ENCODE data around the gene GPHA2. TPM values are rescaled to one million over a fixed set of nuclear protein-coding genes. Genes with fewer than 3 reads are reported as not detected.

GPHA2 gene
- total and polyA plus RNA-seq, 10 of the 15 experiments (the other 5 are each of a cell fraction or from before 2014, with no cell fraction given) = not detected

DNA sequence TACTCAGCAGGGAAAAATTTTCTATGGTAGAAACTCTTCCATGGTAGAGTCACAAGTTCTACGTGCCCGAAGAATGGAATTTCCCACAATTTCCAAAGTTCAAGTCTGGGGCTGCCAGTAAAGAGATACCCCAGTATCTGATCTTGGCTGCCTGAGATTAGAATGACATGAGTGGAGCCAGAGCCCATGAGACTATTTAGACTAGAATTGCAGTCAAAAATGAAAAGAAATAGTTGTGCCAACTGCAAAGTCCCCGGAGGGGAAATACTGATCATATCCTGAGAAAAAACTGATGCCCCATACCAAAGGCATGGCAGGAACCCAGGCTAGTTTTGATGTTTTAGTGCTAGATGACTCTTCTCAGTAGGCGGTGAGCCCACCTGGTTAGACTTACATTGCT is 25.0 kb upstream of the GPHA2 start:
- ChIA-PET CTCF (no interaction called here), RAD21 (ENCODE audit: unreplicated experiment) (no interaction called here), SMC1A (ENCODE audit: uncharacterized antibody, unreplicated experiment) (no interaction called here), POLR2A (no interaction called here)
- in situ Hi-C loops (cut with MboI) = no loop called here
- no peaks in the 10 kb centered on the region for H3K36me3 ChIP-seq (ENCODE audit: control insufficient read depth in 2 of 2, insufficient read depth in 2 of 2, low read length in 1 of 2)
- DNase-seq (ENCODE audit: low read depth, low spot score) = no peak
- no peak overlapping the region for H3K4me3 ChIP-seq
- no peaks in the 10 kb centered on the region for H3K79me2 ChIP-seq (ENCODE audit: control insufficient read depth, insufficient read depth, low read length)
- intact Hi-C loops (cut with micrococcal nuclease; ENCODE audit: unreplicated experiment) = no loop called here
- H2AFZ ChIP-seq (ENCODE audit: control insufficient read depth, low read depth, low read length) = no peak overlapping the region
- no peaks in the 10 kb centered on the region for H3K27me3 ChIP-seq (replicated peaks in 1 of 2; ENCODE audit: control insufficient read depth in 2 of 2, insufficient read depth in 2 of 2, low read length in 1 of 2)
- 42% methylated on average over 4 of the region's 4 CpGs for WGBS (ENCODE audit: insufficient coverage, insufficient replicate concordance, low lambda C conversion rate, missing lambda C conversion rate)
- no peak for ATAC-seq
- no peak overlapping the region for H3K9ac ChIP-seq (ENCODE audit: control insufficient read depth, insufficient read depth, low read length)
- no peaks in the 10 kb centered on the region for H3K9me3 ChIP-seq (replicated peaks; ENCODE audit: control insufficient read depth, insufficient read depth, low read length)
- H4K20me1 ChIP-seq (ENCODE audit: control insufficient read depth, insufficient read depth) = no peaks in the 10 kb centered on the region
- no peak for FAIRE-seq
- BruUV-seq (replicated peaks) = no TSS peak
- H3K27ac ChIP-seq (ENCODE audit: control insufficient read depth, insufficient read depth) = no peak overlapping the region
- TF ChIP-seq EP300 (IDR thresholded peaks at IDR 0.05; ENCODE audit: borderline replicate concordance in 1 of 2, control insufficient read depth in 1 of 2, low read depth in 2 of 2, low read length in 2 of 2) = no peak
- TF ChIP-seq IRF4 (IDR thresholded peaks at IDR 0.05; ENCODE audit: low read depth, low read length) = no peak
- TF ChIP-seq WRNIP1 (IDR thresholded peaks at IDR 0.05; ENCODE audit: borderline replicate concordance, low read depth, low read length) = no peak
- TF ChIP-seq HDAC6 (IDR thresholded peaks at IDR 0.05; ENCODE audit: unreplicated experiment) = no peak
- no peak for TF ChIP-seq EED (IDR thresholded peaks at IDR 0.05; ENCODE audit: low read depth)
- TF ChIP-seq KAT2A (conservative IDR thresholded peaks at IDR 0.05; ENCODE audit: control insufficient read depth, low read depth, low read length) = no peak
- TF ChIP-seq LARP7 (IDR thresholded peaks at IDR 0.05) = no peak
- TF ChIP-seq GABPA (IDR thresholded peaks at IDR 0.05; ENCODE audit: low read depth) = no peak
- TF ChIP-seq MTA3 (IDR thresholded peaks at IDR 0.05; ENCODE audit: borderline replicate concordance, low read length) = no peak
- H3K4me2 ChIP-seq (ENCODE audit: control insufficient read depth, insufficient read depth) = no peak overlapping the region
- H3K4me1 ChIP-seq (ENCODE audit: control insufficient read depth, insufficient read depth, low read length) = no peaks in the 10 kb centered on the region

DNA sequence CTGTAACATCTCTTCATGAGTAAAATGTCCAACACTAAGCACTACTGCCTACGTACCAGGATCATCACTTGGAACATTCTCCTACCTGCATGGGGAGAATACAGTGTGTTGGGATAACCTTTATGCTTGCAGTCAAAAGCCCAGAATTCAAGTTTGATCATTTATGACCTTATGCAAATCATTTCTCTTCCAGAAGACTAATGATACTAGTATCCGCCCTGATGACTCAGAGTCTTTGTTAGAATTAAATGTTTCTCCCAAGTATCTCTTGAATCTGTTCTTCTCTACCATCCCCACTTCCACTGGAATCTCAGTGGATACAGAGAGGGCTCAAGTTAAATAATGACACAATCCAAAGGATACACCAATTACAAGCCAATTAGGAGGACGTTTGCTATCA is 23.8 kb upstream of the GPHA2 start:
- 2% methylated on average over 3 of the region's 3 CpGs for WGBS (ENCODE audit: insufficient coverage, insufficient replicate concordance, low lambda C conversion rate, missing lambda C conversion rate)
- POLR2A ChIA-PET = no interaction called here

More for the DNA sequence above, 23.8 kb upstream of the GPHA2 start:
- no peak overlapping the region for H3K4me3 ChIP-seq
- no TSS peak for BruUV-seq (replicated peaks)
- no peak for TF ChIP-seq EED (IDR thresholded peaks at IDR 0.05; ENCODE audit: low read depth)
- no peak for TF ChIP-seq RBBP5 (conservative IDR thresholded peaks at IDR 0.05)
- TF ChIP-seq, protein P1, sequence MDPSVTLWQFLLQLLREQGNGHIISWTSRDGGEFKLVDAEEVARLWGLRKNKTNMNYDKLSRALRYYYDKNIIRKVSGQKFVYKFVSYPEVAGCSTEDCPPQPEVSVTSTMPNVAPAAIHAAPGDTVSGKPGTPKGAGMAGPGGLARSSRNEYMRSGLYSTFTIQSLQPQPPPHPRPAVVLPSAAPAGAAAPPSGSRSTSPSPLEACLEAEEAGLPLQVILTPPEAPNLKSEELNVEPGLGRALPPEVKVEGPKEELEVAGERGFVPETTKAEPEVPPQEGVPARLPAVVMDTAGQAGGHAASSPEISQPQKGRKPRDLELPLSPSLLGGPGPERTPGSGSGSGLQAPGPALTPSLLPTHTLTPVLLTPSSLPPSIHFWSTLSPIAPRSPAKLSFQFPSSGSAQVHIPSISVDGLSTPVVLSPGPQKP (IDR thresholded peaks at IDR 0.05; ENCODE audit: low read depth, low read length) = no peak
- no peak overlapping the region for H3K4me2 ChIP-seq (ENCODE audit: control insufficient read depth, insufficient read depth)
- DNase-seq (ENCODE audit: low read depth, low spot score) (no peak), ATAC-seq (no peak), FAIRE-seq (no peak)
- no peaks in the 10 kb centered on the region for H3K27me3 ChIP-seq (replicated peaks in 1 of 2; ENCODE audit: control insufficient read depth in 2 of 2, insufficient read depth in 2 of 2, low read length in 1 of 2)
- no peaks in the 10 kb centered on the region for H4K20me1 ChIP-seq (ENCODE audit: control insufficient read depth, insufficient read depth)
- no peak overlapping the region for H3K27ac ChIP-seq (ENCODE audit: control insufficient read depth, insufficient read depth)
- H3K9ac ChIP-seq (ENCODE audit: control insufficient read depth, insufficient read depth, low read length) = no peak overlapping the region
- H3K9me3 ChIP-seq (replicated peaks; ENCODE audit: control insufficient read depth, insufficient read depth, low read length) = no peaks in the 10 kb centered on the region
- no peaks in the 10 kb centered on the region for H3K79me2 ChIP-seq (ENCODE audit: control insufficient read depth, insufficient read depth, low read length)
- no peaks in the 10 kb centered on the region for H3K36me3 ChIP-seq (ENCODE audit: control insufficient read depth in 2 of 2, insufficient read depth in 2 of 2, low read length in 1 of 2)
- SMC1A ChIA-PET (ENCODE audit: uncharacterized antibody, unreplicated experiment) = no interaction called here
- no peaks in the 10 kb centered on the region for H3K4me1 ChIP-seq (ENCODE audit: control insufficient read depth, insufficient read depth, low read length)
- intact Hi-C loops (cut with micrococcal nuclease; ENCODE audit: unreplicated experiment) (no loop called here), in situ Hi-C loops (cut with MboI) (no loop called here)
- CTCF ChIA-PET = no interaction called here
- RAD21 ChIA-PET (ENCODE audit: unreplicated experiment) = no interaction called here
- H2AFZ ChIP-seq (ENCODE audit: control insufficient read depth, low read depth, low read length) = no peak overlapping the region

Data from GM12878 (cell line).